H1 (cell line): Measurements from ENCODE around the gene PDZD2. TPM values are rescaled to one million over a fixed set of nuclear protein-coding genes. Genes with fewer than 3 reads are reported as not detected.

Source experiments
- CTCF ChIA-PET: fragments of 300-600 bp; sonication (Branson Sonifier 250); formaldehyde crosslinking; loops from one replicate; lab custom pipeline; 2021; ENCODE audit not compliant: partially characterized antibody; lab: Charles Lee
- POLR2A ChIA-PET: fragments of 300-600 bp; sonication (Branson Sonifier 250); formaldehyde crosslinking; loops from one replicate; lab custom pipeline; 2021; ENCODE audit warnings: inconsistent platforms; ENCODE audit not compliant: partially characterized antibody; lab: Charles Lee
- DNase-seq, 2 experiments: peaks; one replicate each; pipeline versions ENCODE4 v3.0.0 to v3.0.0-alpha.2; 2010 to 2022; ENCODE audit warnings: low spot score in 2 of 2, low read depth in 1 of 2, mixed read lengths in 1 of 2
- FAIRE-seq: peaks from 2 replicates; lab custom pipeline; 2011; peaks lifted over from hg19 to GRCh38; lab: Jason Lieb, UNC
- H2AFZ ChIP-seq: 2 replicates; pipeline ENCODE4 v1.8.1; 2012; ENCODE audit warnings: low read length, inconsistent platforms
- H2AK5ac ChIP-seq: 2 replicates; pipeline ENCODE4 v1.6.1; 2013; ENCODE audit warnings: low read depth, low read length
- H2BK120ac ChIP-seq: replicated peaks from 2 replicates; pipeline ENCODE3; 2013; ENCODE audit warnings: low read depth, low read length, inconsistent platforms
- H2BK12ac ChIP-seq: 2 replicates; pipeline ENCODE4 v1.6.1; 2013; ENCODE audit warnings: low read depth, low read length
- H2BK15ac ChIP-seq: 2 replicates; pipeline ENCODE4 v1.6.1; 2013; ENCODE audit warnings: low read length
- H2BK20ac ChIP-seq: 2 replicates; pipeline ENCODE4 v1.6.1; 2013; ENCODE audit warnings: low read length
- H2BK5ac ChIP-seq: 2 replicates; pipeline ENCODE4 v1.6.1; 2013; ENCODE audit warnings: low read depth, low read length
- H3K14ac ChIP-seq: 2 replicates; pipeline ENCODE4 v1.6.1; 2013; ENCODE audit warnings: inconsistent platforms; ENCODE audit not compliant: insufficient read length
- H3K18ac ChIP-seq: 2 replicates; pipeline ENCODE4 v1.6.1; 2013; ENCODE audit warnings: low read length; ENCODE audit errors: extremely low read depth
- H3K23ac ChIP-seq: 2 replicates; pipeline ENCODE4 v1.6.1; 2013; ENCODE audit warnings: inconsistent platforms; ENCODE audit not compliant: insufficient read length
- H3K23me2 ChIP-seq: 2 replicates; pipeline ENCODE4 v1.6.1; 2013; ENCODE audit warnings: low read depth, low read length
- H3K27ac ChIP-seq: 2 replicates; pipeline ENCODE4 v1.6.1; 2011; ENCODE audit warnings: low read depth, low read length, inconsistent platforms
- H3K27me3 ChIP-seq, 4 experiments: replicated peaks in 1 of 4; 1 replicate in 1 of 4; 2 replicates in 3 of 4; pipeline versions ENCODE4 v1.6.1 to v1.8.1; 2011 to 2013; ENCODE audit warnings: low read length in 3 of 4, mild to moderate bottlenecking in 3 of 4, inconsistent platforms in 2 of 4, mixed read lengths in 2 of 4, moderate library complexity in 1 of 4; ENCODE audit not compliant: control insufficient read depth in 3 of 4, insufficient read depth in 3 of 4; ENCODE audit errors: extremely low read depth in 1 of 4
- H3K36me3 ChIP-seq, 4 experiments: 2 replicates each; pipeline versions ENCODE4 v1.6.1 to v1.8.1; 2011 to 2013; ENCODE audit warnings: mild to moderate bottlenecking in 4 of 4, low read length in 3 of 4, moderate library complexity in 2 of 4, control low read depth in 1 of 4, inconsistent platforms in 1 of 4; ENCODE audit not compliant: insufficient read depth in 4 of 4, control insufficient read depth in 2 of 4
- H3K4ac ChIP-seq: replicated peaks from 2 replicates; pipeline ENCODE3; 2013; ENCODE audit warnings: low read length, low read depth, mixed read lengths, inconsistent platforms; ENCODE audit not compliant: insufficient read length
- H3K4me1 ChIP-seq, 4 experiments: replicated peaks in 1 of 4; 1 replicate in 1 of 4; 2 replicates in 3 of 4; pipeline versions ENCODE4 v1.6.1 to v1.8.1; 2011 to 2013; ENCODE audit warnings: low read length in 3 of 4, inconsistent platforms in 2 of 4, mixed read lengths in 1 of 4; ENCODE audit not compliant: insufficient read depth in 4 of 4, control insufficient read depth in 3 of 4
- H3K4me2 ChIP-seq, 2 experiments: 2 replicates each; pipeline versions ENCODE4 v1.6.1 to v1.8.1; 2011 to 2013; ENCODE audit warnings: low read depth in 2 of 2, low read length in 2 of 2, control low read depth in 1 of 2, inconsistent platforms in 1 of 2, mild to moderate bottlenecking in 1 of 2; ENCODE audit not compliant: insufficient read depth in 1 of 2
- H3K4me3 ChIP-seq, 4 experiments: fragments of 200-600, 300-600 bp in 1 of 4; sonication (generic), shearing (Covaris generic), sonication (Bioruptor Twin) in 1 of 4; 2 replicates each; pipeline versions ENCODE4 v1.5.1 to v1.8.1; 2011 to 2016; ENCODE audit warnings: low read length in 4 of 4, low read depth in 3 of 4, control low read depth in 2 of 4, inconsistent platforms in 2 of 4, mild to moderate bottlenecking in 2 of 4, mixed read lengths in 1 of 4, moderate library complexity in 1 of 4; ENCODE audit not compliant: insufficient read depth in 2 of 4; ENCODE audit errors: extremely low read depth in 1 of 4
- H3K56ac ChIP-seq: replicated peaks from 2 replicates; pipeline ENCODE3; 2013; ENCODE audit warnings: low read depth, mild to moderate bottlenecking, mixed read lengths, low read length, inconsistent platforms; ENCODE audit not compliant: insufficient read length
- H3K79me1 ChIP-seq: 2 replicates; pipeline ENCODE4 v1.6.1; 2013; ENCODE audit warnings: low read depth, low read length, control low read depth
- H3K79me2 ChIP-seq, 2 experiments: 2 replicates each; pipeline versions ENCODE4 v1.6.1 to v1.8.1; 2012 to 2013; ENCODE audit warnings: low read length in 2 of 2, mild to moderate bottlenecking in 2 of 2, inconsistent platforms in 1 of 2; ENCODE audit not compliant: insufficient read depth in 2 of 2, control insufficient read depth in 1 of 2
- H3K9ac ChIP-seq, 4 experiments: replicated peaks in 1 of 4; 1 replicate in 1 of 4; 2 replicates in 3 of 4; pipeline versions ENCODE4 v1.6.1 to v1.8.1; 2011 to 2013; ENCODE audit warnings: low read depth in 3 of 4, low read length in 3 of 4, control low read depth in 2 of 4, mild to moderate bottlenecking in 2 of 4, moderate library complexity in 2 of 4, inconsistent platforms in 1 of 4; ENCODE audit errors: extremely low read depth in 1 of 4
- H3K9me3 ChIP-seq, 2 experiments: 2 replicates each; pipeline versions ENCODE4 v1.6.1 to v1.8.1; 2012 to 2013; ENCODE audit warnings: mild to moderate bottlenecking in 2 of 2, moderate library complexity in 2 of 2, control low read depth in 1 of 2, inconsistent platforms in 1 of 2, low read depth in 1 of 2, low read length in 1 of 2, mixed read lengths in 1 of 2; ENCODE audit not compliant: insufficient read depth in 2 of 2
- H4K20me1 ChIP-seq, 2 experiments: replicated peaks in 1 of 2; 2 replicates each; pipeline versions ENCODE3 to v1.8.1; 2011 to 2013; ENCODE audit warnings: inconsistent platforms in 2 of 2, low read length in 2 of 2, mild to moderate bottlenecking in 1 of 2; ENCODE audit not compliant: insufficient read depth in 2 of 2, control insufficient read depth in 1 of 2
- H4K5ac ChIP-seq: 2 replicates; pipeline ENCODE4 v1.6.1; 2013; ENCODE audit warnings: low read length, low read depth, mixed read lengths, inconsistent platforms; ENCODE audit not compliant: insufficient read length
- H4K8ac ChIP-seq: 2 replicates; pipeline ENCODE4 v1.8.0; 2013; ENCODE audit warnings: mild to moderate bottlenecking, moderate library complexity, low read length, inconsistent platforms; ENCODE audit not compliant: insufficient read depth; ENCODE audit errors: extremely low read depth
- H4K91ac ChIP-seq: replicated peaks from 2 replicates; pipeline ENCODE3; 2013; ENCODE audit warnings: low read length, mixed read lengths, inconsistent platforms; ENCODE audit not compliant: insufficient read length
- ATF2 ChIP-seq: IDR thresholded peaks from 2 replicates; pipeline ENCODE4 v1.6.1; 2012; ENCODE audit warnings: low read length, inconsistent platforms
- BRCA1 ChIP-seq: IDR thresholded peaks from 2 replicates; pipeline ENCODE4 v1.6.1; 2012; ENCODE audit warnings: low read depth, low read length, improper control_type of control experiment
- CBX8 ChIP-seq: fragments of 300-800, 300-1000 bp; sonication (generic); IDR thresholded peaks from 2 replicates; pipeline ENCODE4 v1.7.1; 2016; ENCODE audit warnings: low read depth, low read length, borderline replicate concordance
- CHD2 ChIP-seq: IDR thresholded peaks from 2 replicates; pipeline ENCODE4 v1.6.1; 2012; ENCODE audit warnings: low read length, improper control_type of control experiment
- EP300 ChIP-seq, 2 experiments: IDR thresholded peaks; 1 replicate in 1 of 2; 2 replicates in 1 of 2; pipeline ENCODE4 v1.6.1; 2011 to 2012; ENCODE audit warnings: low read depth in 2 of 2, low read length in 2 of 2, mild to moderate bottlenecking in 2 of 2, borderline replicate concordance in 1 of 2, inconsistent platforms in 1 of 2, moderate library complexity in 1 of 2
- FOSL1 ChIP-seq: IDR thresholded peaks from 2 replicates; pipeline ENCODE4 v1.6.1; 2011; ENCODE audit warnings: mild to moderate bottlenecking, low read depth, low read length, moderate library complexity; ENCODE audit not compliant: insufficient read depth
- NRF1 ChIP-seq: IDR thresholded peaks from 2 replicates; pipeline ENCODE4 v1.6.1; 2011; ENCODE audit warnings: mild to moderate bottlenecking, low read depth, low read length, improper control_type of control experiment
- POLR2AphosphoS5 ChIP-seq: IDR thresholded peaks from 2 replicates; pipeline ENCODE4 v1.6.1; 2011; ENCODE audit warnings: low read depth, low read length
- RNF2 ChIP-seq: fragments of 200-900, 300-1000 bp; sonication (generic); IDR thresholded peaks from 2 replicates; pipeline ENCODE4 v1.7.1; 2016; ENCODE audit warnings: borderline replicate concordance, low read depth, mild to moderate bottlenecking, antibody characterized with exemption, low read length; ENCODE audit not compliant: poor library complexity, severe bottlenecking; ENCODE audit errors: missing control alignments
- SP4 ChIP-seq: IDR thresholded peaks from 2 replicates; pipeline ENCODE4 v1.6.1; 2012; ENCODE audit warnings: low read length, inconsistent platforms
- TBP ChIP-seq: IDR thresholded peaks from 2 replicates; pipeline ENCODE4 v1.6.1; 2011; ENCODE audit warnings: low read depth, low read length, improper control_type of control experiment
- WGBS, 2 experiments: shearing (Covaris generic) in 1 of 2; methylation state at CpG; one replicate each; pipeline versions ENCODE4 v1.1.6 to v1.1.7; 2013 to 2015; ENCODE audit warnings: low lambda C conversion rate in 2 of 2, mixed read lengths in 2 of 2, inconsistent platforms in 1 of 2, low coverage in 1 of 2, missing lambda C conversion rate in 1 of 2; ENCODE audit not compliant: insufficient replicate concordance in 2 of 2, insufficient coverage in 1 of 2, insufficient read length in 1 of 2; ENCODE audit errors: extremely low coverage in 1 of 2, missing lambda C conversion rate in 1 of 2; 5-methylcytosine and 5-hydroxymethylcytosine counted together
- polyA plus RNA-seq, 7 experiments: library from polyadenylated mRNA; depleted of rRNA in 3 of 7; stranded (reverse) in 5 of 7; unstranded in 2 of 7; fragments of >200 nt in 5 of 7; fragments of 200-250 nt in 2 of 7; gene quantifications; 1 replicate in 5 of 7; 2 replicates in 1 of 7; 4 replicates in 1 of 7; pipeline versions ENCODE4 v1.2.1 to v1.2.3, GENCODE V29; 2011 to 2013; ENCODE audit warnings: missing spikeins in 2 of 7, mixed read lengths in 2 of 7
- total RNA-seq: library from RNA; stranded (reverse); fragmentation: NEBNext Ultra II Directional; extraction: Animal tissue kit (Norgen Biotek cat#: 25700); gene quantifications from 2 replicates; pipeline ENCODE4 v1.2.1, GENCODE V29; 2021

Gene PDZD2
- total and polyA plus RNA-seq, 2 of the 8 experiments (the other 6 are each of a cell fraction or from before 2014, with no cell fraction given): 1.2 to 6.8 TPM

- H2BK120ac ChIP-seq: no peak overlapping the region
- H3K4me1 ChIP-seq: no peaks in the 10 kb centered on the region
- H4K5ac ChIP-seq: no peak overlapping the region
- H3K23ac ChIP-seq: no peak overlapping the region
- H3K36me3 ChIP-seq: no peaks in the 10 kb centered on the region
- no peak overlapping the region for H2BK20ac ChIP-seq
- H2AFZ ChIP-seq: no peak overlapping the region
- no peak overlapping the region for H2AK5ac ChIP-seq
- no peak overlapping the region for H4K8ac ChIP-seq
- no peak overlapping the region for H3K56ac ChIP-seq
- no peak overlapping the region for H3K14ac ChIP-seq
- 79% methylated on average over 4 of the region's 4 CpGs; no CpG with 5 or more reads in 1 of the 2 experiments for WGBS, 2 experiments
- no peaks in the 10 kb centered on the region for H4K20me1 ChIP-seq
- H4K91ac ChIP-seq: no peak overlapping the region
- H3K79me1 ChIP-seq: no peaks in the 10 kb centered on the region
- ChIA-PET POLR2A (interaction anchor here (1.0 kb wide), 1 partner anchor 29 kb away, joined by 4 read pairs; no protein-coding TSS in a partner anchor), CTCF (interaction anchor here (0.7 to 4.5 kb wide), 9 partner anchors 10 to 251 kb away, joined by 3 to 28 read pairs (median 5); no protein-coding TSS in a partner anchor)
- no peak overlapping the region for H2BK5ac ChIP-seq
- H3K4ac ChIP-seq: no peak overlapping the region
- H3K4me2 ChIP-seq: no peak overlapping the region
- DNase-seq (no peak), FAIRE-seq (no peak)
- no peaks in the 10 kb centered on the region for H3K79me2 ChIP-seq
- H3K27ac ChIP-seq: no peak overlapping the region
- H3K9ac ChIP-seq: no peak overlapping the region; a peak in 1 of 7 replicates
- no peaks in the 10 kb centered on the region for H3K27me3 ChIP-seq
- H3K23me2 ChIP-seq: no peaks in the 10 kb centered on the region
- H2BK15ac ChIP-seq: no peak overlapping the region
- no peak overlapping the region for H2BK12ac ChIP-seq
- H3K18ac ChIP-seq: no peak overlapping the region
- H3K9me3 ChIP-seq: no peaks in the 10 kb centered on the region
- H3K4me3 ChIP-seq: no peak overlapping the region
- TF ChIP-seq CHD2: no peak
- TF ChIP-seq NRF1: no peak
- no peak for TF ChIP-seq FOSL1
- TF ChIP-seq RNF2: no peak
- no peak for TF ChIP-seq BRCA1
- TF ChIP-seq EP300 (IDR thresholded peaks at IDR 0.05; ENCODE audit: borderline replicate concordance in 1 of 2, low read depth in 2 of 2, low read length in 2 of 2): no peak
- no peak for TF ChIP-seq TBP
- TF ChIP-seq ATF2: no peak
- no peak for TF ChIP-seq SP4
- TF ChIP-seq POLR2AphosphoS5: no peak
- no peak for TF ChIP-seq CBX8
Observed at GRCh38 chr5:32059761-32060530, 421.0 kb downstream of the PDZD2 start.
